Breast epithelium (tissue), 3 donors: ENCODE measurements around the gene TTC7B.

ENCODE experiments used
- POLR2A ChIP-seq: fragments of 450-650 bp; IDR thresholded peaks from one replicate; pipeline ENCODE4 v1.6.1; 2016; ENCODE audit warnings: antibody characterized with exemption, mild to moderate bottlenecking, moderate library complexity
- POLR2AphosphoS5 ChIP-seq, 3 donors: sonication (generic); formaldehyde crosslinking; IDR thresholded peaks; one replicate each; pipeline ENCODE4 v1.6.1; 2017; ENCODE audit warnings: antibody characterized with exemption in 3 of 3
- TF ChIP-seq, protein P1 (sequence below), 3 donors: fragments of 450-650 bp; IDR thresholded peaks; one replicate each; pipeline ENCODE4 v1.5.1; 2016 to 2017; ENCODE audit warnings: antibody characterized with exemption in 3 of 3, mild to moderate bottlenecking in 3 of 3, moderate library complexity in 3 of 3

- TF ChIP-seq, protein P1, sequence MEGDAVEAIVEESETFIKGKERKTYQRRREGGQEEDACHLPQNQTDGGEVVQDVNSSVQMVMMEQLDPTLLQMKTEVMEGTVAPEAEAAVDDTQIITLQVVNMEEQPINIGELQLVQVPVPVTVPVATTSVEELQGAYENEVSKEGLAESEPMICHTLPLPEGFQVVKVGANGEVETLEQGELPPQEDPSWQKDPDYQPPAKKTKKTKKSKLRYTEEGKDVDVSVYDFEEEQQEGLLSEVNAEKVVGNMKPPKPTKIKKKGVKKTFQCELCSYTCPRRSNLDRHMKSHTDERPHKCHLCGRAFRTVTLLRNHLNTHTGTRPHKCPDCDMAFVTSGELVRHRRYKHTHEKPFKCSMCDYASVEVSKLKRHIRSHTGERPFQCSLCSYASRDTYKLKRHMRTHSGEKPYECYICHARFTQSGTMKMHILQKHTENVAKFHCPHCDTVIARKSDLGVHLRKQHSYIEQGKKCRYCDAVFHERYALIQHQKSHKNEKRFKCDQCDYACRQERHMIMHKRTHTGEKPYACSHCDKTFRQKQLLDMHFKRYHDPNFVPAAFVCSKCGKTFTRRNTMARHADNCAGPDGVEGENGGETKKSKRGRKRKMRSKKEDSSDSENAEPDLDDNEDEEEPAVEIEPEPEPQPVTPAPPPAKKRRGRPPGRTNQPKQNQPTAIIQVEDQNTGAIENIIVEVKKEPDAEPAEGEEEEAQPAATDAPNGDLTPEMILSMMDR (IDR thresholded peaks at IDR 0.05), result no peak
- TF ChIP-seq POLR2A, result no peak
- TF ChIP-seq POLR2AphosphoS5 (IDR thresholded peaks at IDR 0.05), result no peak
Observed at GRCh38 chr14:90507428-90507827, 308.8 kb downstream of the TTC7B start.
